Right renal pelvis (tissue), 4 donors: ENCODE data around the gene ZEB1. TPM values are rescaled to one million over a fixed set of nuclear protein-coding genes. Genes with fewer than 3 reads are reported as not detected.

Source experiments
- DNase-seq, 4 donors: peaks; one replicate each; pipeline ENCODE4 v3.0.0-alpha.2; 2013; ENCODE audit warnings: low read depth in 4 of 4, low spot score in 3 of 4, missing footprints in 1 of 4
- polyA plus RNA-seq, 4 donors: library from polyadenylated mRNA; unstranded; fragments of 120-200 nt; gene quantifications; one replicate each; pipeline ENCODE4 v1.2.1, GENCODE V29; 2013; ENCODE audit not compliant: insufficient read length in 4 of 4

Gene ZEB1
- polyA plus RNA-seq, 4 donors = 25.6 to 31.7 (median 30.7) TPM

DNA sequence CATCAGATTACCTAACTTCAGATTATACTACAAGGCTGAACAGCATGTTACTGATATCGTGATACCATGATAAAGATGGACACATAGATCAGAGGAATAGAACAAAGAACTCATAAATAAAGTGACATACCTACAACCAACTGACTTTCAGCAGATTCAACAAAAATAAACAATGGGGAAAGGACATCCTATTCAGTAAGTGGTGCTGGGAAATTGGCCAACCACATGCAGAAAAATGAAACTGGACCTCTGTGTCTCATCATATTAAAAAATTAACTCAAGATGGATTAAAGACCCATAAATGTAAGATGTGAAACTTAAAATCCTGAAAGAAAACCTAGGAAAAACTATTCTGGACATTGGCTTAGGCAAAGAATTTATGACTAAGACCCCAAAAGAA is 158.6 kb downstream of the ZEB1 start:
- DNase-seq = no peak

DNA sequence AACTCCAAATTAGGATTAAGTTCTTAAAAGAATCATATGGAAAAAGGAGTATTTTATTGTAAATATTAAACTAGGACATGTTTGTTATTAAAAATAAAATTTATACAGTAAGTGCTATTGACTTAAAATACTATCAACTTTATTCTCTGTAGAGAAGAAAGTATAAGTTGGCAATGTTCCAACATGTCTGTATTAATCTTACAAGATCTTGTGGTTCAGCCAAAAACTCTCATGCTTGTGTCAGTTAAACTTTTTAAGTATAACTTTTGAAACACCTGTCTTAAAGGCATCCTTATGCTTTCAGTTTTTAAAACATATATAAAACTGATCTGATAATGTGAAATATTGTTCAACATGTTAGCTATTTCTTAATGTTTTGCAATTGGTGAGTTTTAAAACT is 160.7 kb downstream of the ZEB1 start:
- no peak for DNase-seq

DNA sequence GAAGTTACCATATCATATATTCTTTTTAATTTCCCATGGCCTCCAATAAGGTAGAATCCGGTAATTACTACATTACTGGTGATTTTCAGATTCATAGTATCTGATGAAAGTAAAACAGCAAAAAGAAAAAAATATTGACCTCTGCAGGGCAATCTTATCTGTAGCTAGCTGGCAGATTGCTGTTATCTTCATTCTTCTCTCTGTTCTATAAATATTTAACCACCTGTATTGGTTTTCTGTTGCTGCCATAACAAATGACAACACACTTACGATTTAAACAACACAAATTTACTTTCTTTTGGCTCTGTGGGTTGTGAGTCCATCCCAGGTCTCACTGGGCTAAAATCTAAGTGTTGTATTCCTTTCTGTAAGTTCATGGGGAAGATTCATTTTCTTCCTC is 164.5 kb downstream of the ZEB1 start:
- no peak for DNase-seq

DNA sequence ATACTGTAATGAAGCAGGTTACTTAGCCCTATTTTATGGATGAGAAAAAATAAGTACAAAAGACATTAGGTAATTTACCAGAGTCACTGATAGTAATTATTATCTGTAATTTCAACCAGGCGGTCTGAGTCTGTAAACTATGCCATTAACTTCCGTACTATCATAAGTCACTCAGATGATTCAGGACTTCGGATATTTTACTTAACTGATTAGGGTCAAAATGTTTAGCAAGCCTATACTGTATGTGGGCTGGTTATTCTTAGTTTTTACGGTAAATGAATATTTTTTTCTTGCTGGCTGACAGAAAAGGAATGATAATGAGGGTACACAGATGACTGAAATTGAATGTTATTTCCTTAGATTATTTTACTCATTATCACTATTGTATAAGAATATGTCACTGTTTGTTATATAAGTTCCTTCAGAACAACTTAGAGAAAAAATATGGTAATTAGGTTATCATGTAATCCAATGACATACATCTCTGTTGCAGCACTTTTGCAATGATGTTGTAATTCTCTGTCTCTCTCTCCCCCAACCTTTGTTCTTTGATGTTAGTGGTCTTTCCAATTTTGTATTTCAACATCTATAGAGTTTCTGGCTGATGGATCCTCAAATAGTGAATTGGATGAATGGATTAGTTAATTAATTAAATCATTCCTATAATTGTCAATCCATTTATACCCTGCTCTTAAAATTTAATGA is 165.6 kb downstream of the ZEB1 start:
- DNase-seq = no peak

DNA sequence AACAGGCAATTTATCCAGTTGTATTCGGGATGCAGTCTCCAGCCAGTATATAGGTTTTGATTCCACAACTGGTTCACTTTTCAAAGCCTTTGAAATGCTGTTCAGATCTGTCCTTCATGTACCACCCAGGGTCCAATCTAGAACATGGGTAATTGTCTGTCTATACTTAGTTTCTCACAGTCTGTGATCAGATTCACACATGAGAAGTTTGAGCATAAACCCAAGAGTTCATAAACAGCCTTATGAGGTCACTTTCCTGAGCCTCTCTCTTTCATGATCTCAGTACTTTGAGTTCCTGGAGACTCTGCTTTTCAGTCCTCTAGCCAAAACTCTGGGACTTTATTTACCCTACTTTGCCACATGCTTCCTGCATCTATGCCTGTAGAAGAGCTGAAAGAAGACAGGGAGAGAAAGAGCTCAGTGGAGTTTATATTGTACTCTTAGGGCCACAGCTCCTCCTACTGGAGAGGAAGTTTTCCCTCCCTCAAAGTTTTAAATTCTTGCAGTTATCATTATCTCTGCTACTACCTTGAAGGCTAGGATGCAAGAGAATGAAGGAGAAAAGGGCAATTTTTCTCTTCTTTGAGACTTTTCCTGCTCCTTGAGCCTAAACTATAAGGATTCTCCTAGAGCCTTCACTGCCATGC is 172.0 kb downstream of the ZEB1 start:
- no peak for DNase-seq

GRCh38 chr10:31507427-31507826 is 188.4 kb downstream of the ZEB1 start:
- no peak for DNase-seq

DNA sequence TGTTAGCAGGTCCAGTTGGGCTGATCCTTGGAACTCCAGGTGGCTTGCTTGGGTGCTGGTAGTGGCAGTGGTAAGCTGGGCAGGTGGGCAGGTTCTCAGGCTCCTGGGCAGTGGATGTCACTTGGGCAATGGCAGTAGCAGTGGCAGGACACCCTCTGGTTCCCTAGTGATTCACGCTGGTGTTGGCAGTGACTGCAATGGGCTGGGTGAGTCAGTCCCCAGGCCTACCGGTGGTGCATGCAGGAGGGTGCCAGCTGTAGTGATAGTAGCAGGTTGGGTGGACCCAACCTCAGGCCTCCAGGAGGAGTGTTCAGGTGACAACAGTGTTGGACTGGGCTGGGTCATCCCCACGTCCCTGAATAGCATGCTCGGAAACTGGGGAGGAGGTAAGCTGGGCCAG is 189.2 kb downstream of the ZEB1 start:
- no peak for DNase-seq

- DNase-seq = no peak
These were observed 189.9 kb downstream of the ZEB1 start for GRCh38 chr10:31508882-31509281.

GRCh38 chr10:31509989-31510388 is 191.0 kb downstream of the ZEB1 start:
- no peak for DNase-seq

DNA sequence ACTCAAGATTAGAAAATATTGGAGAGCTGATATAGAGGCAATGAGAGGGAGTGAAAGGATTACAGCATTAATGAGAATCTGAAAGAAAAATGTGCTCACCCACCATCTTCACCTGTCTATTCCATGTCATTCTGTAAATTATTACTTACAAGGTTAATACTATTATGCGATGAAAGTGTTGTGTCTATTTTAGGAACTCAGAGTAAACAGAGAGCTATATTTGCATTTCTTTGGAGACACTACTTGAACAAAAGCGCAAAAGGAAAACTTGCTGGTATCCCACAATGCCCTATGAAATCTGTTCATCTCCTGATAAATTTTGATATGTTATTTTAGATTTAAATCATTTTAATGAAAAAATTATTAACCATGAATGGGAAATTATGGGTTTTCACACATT is 196.1 kb downstream of the ZEB1 start:
- DNase-seq = no peak

GRCh38 chr10:31515819-31516402 is 196.9 kb downstream of the ZEB1 start:
- DNase-seq = no peak

GRCh38 chr10:31520986-31521831 is 202.2 kb downstream of the ZEB1 start:
- no peak for DNase-seq

DNA sequence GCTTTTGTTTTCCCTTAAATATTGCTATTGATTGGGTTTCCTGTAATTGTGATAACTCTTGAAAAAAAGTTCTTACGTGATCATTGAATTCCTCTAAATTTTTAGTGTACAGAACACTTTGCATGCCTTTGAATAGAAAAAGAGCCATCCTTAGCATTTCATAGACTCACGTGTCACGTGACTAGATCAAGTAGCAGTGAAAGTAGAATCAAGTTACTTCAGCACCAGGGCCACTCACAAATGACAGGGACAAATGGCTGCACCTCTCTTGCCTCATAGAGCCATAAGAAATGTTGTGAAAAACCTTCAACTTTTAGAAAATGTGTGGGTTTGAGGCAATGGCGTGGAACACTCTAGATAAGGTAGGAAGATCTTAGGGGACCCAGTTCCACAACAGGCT is 203.8 kb downstream of the ZEB1 start:
- no peak for DNase-seq

DNA sequence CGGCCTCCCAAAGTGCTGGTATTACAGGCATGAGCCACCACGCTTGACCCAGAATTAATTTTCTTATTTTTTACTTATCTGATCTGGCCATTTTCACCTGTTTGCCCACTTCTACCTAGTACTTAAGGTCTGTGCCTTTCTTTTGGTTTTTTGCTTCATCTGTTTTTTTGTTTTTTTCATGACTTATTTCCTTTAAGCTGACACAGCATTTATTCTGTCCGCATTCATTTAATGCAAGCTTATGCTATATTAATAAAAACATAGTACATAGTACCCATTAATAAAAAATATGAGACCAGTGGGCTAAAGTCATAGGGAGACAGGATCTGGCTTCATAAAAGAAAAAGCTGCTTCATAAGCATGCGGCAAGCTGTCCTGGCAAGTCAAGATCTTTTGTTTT is 205.4 kb downstream of the ZEB1 start:
- no peak for DNase-seq

DNA sequence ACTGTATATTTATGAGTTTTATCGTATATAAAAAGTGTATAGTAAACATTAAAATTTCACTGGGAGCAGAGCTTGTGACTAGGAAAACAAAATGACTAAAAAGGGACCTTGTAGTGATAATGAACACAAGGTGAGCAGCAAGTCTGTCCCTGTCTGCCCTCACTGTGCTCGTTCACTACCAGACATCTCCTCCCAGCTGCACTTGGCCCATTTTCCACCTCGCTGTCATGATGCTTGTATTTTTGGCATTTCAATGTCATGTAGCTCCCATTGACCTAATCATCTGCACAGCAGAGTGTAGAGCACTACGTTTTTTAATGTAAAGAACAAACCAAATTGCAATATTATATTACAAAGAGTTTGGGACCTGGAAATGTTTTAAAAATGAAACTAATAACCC is 207.2 kb downstream of the ZEB1 start:
- no peak for DNase-seq

GRCh38 chr10:31526681-31527080 is 207.7 kb downstream of the ZEB1 start:
- no peak for DNase-seq

- DNase-seq = no peak
These were observed 209.8 kb downstream of the ZEB1 start for GRCh38 chr10:31528831-31529230.

- DNase-seq = no peak
These were observed 217.3 kb downstream of the ZEB1 start for GRCh38 chr10:31536302-31536701.

DNA sequence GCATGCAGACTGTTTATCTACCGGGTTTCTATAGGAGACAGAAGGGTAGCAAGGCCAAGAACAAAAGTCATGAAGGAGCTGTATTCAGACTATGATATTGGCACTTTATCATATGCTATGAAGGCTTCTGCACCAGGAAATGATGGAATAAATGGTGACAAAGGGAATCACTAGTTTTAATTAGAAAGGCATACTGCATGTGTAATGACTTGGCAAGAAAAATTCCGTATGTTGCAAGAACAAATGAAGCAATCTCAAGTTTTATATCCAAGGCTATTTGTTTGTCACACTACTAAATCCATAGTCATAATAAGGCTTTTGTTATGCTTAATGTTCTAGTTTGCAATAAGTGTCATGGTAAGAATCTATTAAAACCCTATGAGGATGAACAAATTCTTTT is 230.9 kb downstream of the ZEB1 start:
- no peak for DNase-seq

DNA sequence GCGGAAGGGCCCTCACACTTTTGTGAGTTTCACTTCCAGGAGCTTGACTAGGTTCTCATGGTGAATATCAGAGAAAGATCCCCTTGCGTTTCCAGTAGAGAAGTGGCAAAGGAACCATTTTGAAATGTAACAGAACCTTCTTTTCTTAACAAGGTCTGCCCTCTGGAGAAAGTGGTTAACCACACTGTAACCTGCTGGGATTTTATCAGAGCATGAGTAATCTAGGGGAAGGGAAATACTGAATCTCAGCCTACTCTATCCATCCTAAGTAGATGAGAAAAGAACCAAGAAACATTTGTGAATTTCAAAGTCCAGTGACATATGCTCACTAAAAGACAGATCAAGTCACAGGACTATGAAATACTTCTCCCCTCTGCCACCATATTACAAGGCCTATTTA is 235.5 kb downstream of the ZEB1 start:
- no peak for DNase-seq

DNA sequence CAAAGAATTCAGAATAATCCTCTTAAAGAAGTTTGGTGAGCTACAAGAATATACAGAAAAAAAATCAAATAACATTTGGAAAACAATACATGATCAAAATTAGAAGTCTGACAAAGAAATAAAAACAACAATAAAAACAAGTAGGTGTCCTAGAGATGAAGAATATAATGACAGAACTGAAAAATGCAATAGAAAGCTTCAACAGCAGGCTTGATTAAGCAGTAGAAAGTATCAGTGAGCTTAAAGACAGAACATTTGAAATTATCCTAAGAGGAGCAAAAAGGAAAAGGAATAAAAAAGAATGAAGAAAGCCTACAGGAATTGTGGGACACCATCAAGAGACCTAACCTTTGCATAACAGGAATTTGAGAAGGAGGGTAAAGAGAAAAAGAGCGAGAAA is 238.8 kb downstream of the ZEB1 start:
- DNase-seq = no peak
